GM12878 (cell line): ENCODE results near the gene CSF1R. TPM values are rescaled to one million over a fixed set of nuclear protein-coding genes. Genes with fewer than 3 reads are reported as not detected.

Experiments
- ATAC-seq: fragments of 200-7000 bp; cut with Tn5 transposase; 3 replicates; pipeline ENCODE4 v1.9.1; 2020; ENCODE audit warnings: mild to moderate bottlenecking, moderate library complexity
- BruUV-seq: library from RNA; stranded (reverse); fragments of 400-500 nt; replicated peaks from 2 replicates; lab custom pipeline; 2021; lab: Mats Ljungman, UMichigan
- CTCF ChIA-PET: fragments of 300-600 bp; sonication (Branson Sonifier 250); formaldehyde crosslinking; extraction: SDS; loops from one replicate; lab custom pipeline; 2021; ENCODE audit warnings: inconsistent platforms; lab: Yijun Ruan, JAX
- POLR2A ChIA-PET: fragments of 350-600 bp; formaldehyde crosslinking; extraction: SDS; loops from one replicate; lab custom pipeline; 2021; ENCODE audit warnings: inconsistent platforms; lab: Charles Lee
- RAD21 ChIA-PET: fragments of 300-600 bp; sonication (Branson Sonifier 250); formaldehyde crosslinking; loops from one replicate; lab custom pipeline; 2023; ENCODE audit warnings: antibody characterized with exemption; ENCODE audit not compliant: unreplicated experiment; lab: Charles Lee
- SMC1A ChIA-PET: fragments of 300-600 bp; sonication (Branson Sonifier 250); formaldehyde crosslinking; loops from one replicate; lab custom pipeline; 2023; ENCODE audit not compliant: unreplicated experiment, uncharacterized antibody; lab: Charles Lee
- DNase-seq: peaks from one replicate; pipeline ENCODE4 v3.0.0-alpha.2; 2011; ENCODE audit warnings: low read depth, low spot score
- FAIRE-seq: peaks from 3 replicates; lab custom pipeline; 2011; peaks lifted over from hg19 to GRCh38; lab: Jason Lieb, UNC
- H2AFZ ChIP-seq: 2 replicates; pipeline ENCODE4 v1.6.0; 2011; ENCODE audit warnings: low read depth, low read length, control low read depth; ENCODE audit not compliant: control insufficient read depth
- H3K27ac ChIP-seq: 2 replicates; pipeline ENCODE4 v1.5.1; 2011; ENCODE audit warnings: control low read depth; ENCODE audit not compliant: control insufficient read depth, insufficient read depth
- H3K27me3 ChIP-seq, 2 experiments: replicated peaks in 1 of 2; 2 replicates each; pipeline versions ENCODE4 v1.6.0 to v1.6.1; 2011; ENCODE audit warnings: low read length in 1 of 2; ENCODE audit not compliant: control insufficient read depth in 2 of 2, insufficient read depth in 2 of 2
- H3K36me3 ChIP-seq, 2 experiments: 2 replicates each; pipeline ENCODE4 v1.5.1; 2011; ENCODE audit warnings: low read length in 1 of 2; ENCODE audit not compliant: control insufficient read depth in 2 of 2, insufficient read depth in 2 of 2
- H3K4me1 ChIP-seq: 2 replicates; pipeline ENCODE4 v1.6.1; 2011; ENCODE audit warnings: mild to moderate bottlenecking, low read length, moderate library complexity, mixed read lengths; ENCODE audit not compliant: control insufficient read depth, insufficient read depth
- H3K4me2 ChIP-seq: 2 replicates; pipeline ENCODE4 v1.6.0; 2011; ENCODE audit warnings: control low read depth; ENCODE audit not compliant: control insufficient read depth, insufficient read depth
- H3K4me3 ChIP-seq: fragments of 200-600 bp; sonication (generic); 2 replicates; pipeline ENCODE4 v1.5.1; 2016
- H3K79me2 ChIP-seq: 2 replicates; pipeline ENCODE4 v1.6.0; 2011; ENCODE audit warnings: low read length; ENCODE audit not compliant: control insufficient read depth, insufficient read depth
- H3K9ac ChIP-seq: 2 replicates; pipeline ENCODE4 v1.8.0; 2011; ENCODE audit warnings: low read length, control low read depth, mixed read lengths; ENCODE audit not compliant: control insufficient read depth, insufficient read depth
- H3K9me3 ChIP-seq: replicated peaks from 3 replicates; pipeline ENCODE4 v1.5.1; 2011; ENCODE audit warnings: mild to moderate bottlenecking, low read length; ENCODE audit not compliant: control insufficient read depth, insufficient read depth
- H4K20me1 ChIP-seq: 2 replicates; pipeline ENCODE4 v1.6.0; 2011; ENCODE audit not compliant: control insufficient read depth, insufficient read depth
- ATF7 ChIP-seq: fragments of 450-650 bp; IDR thresholded peaks from 2 replicates; pipeline ENCODE4 v1.6.1; 2016; ENCODE audit warnings: low read depth, mild to moderate bottlenecking
- BCL11A ChIP-seq: IDR thresholded peaks from 2 replicates; pipeline ENCODE4 v1.6.1; 2011; ENCODE audit warnings: low read depth, low read length
- BCL3 ChIP-seq: IDR thresholded peaks from 2 replicates; pipeline ENCODE4 v1.6.1; 2011; ENCODE audit warnings: borderline replicate concordance, low read depth, mild to moderate bottlenecking, moderate library complexity, low read length; ENCODE audit not compliant: insufficient read depth, poor library complexity, severe bottlenecking
- CBX3 ChIP-seq: fragments of 200-600 bp; sonication (generic); IDR thresholded peaks from 2 replicates; pipeline ENCODE4 v1.6.1; 2016; ENCODE audit warnings: low read depth, borderline replicate concordance
- MTA2 ChIP-seq: fragments of 450-650 bp; IDR thresholded peaks from 2 replicates; pipeline ENCODE4 v1.6.1; 2016; ENCODE audit warnings: low read depth, mild to moderate bottlenecking, moderate library complexity
- YY1 ChIP-seq: IDR thresholded peaks from 2 replicates; pipeline ENCODE4 v1.6.1; 2011; ENCODE audit warnings: low read depth, mild to moderate bottlenecking, low read length
- ZNF384 ChIP-seq: IDR thresholded peaks from 2 replicates; pipeline ENCODE4 v1.6.1; 2012; ENCODE audit warnings: low read depth, mild to moderate bottlenecking, low read length, improper control_type of control experiment, borderline replicate concordance
- WGBS: methylation state at CpG from one replicate; pipeline ENCODE4 v1.1.6; 2016; ENCODE audit warnings: low lambda C conversion rate; ENCODE audit not compliant: insufficient replicate concordance, insufficient coverage; ENCODE audit errors: missing lambda C conversion rate; 5-methylcytosine and 5-hydroxymethylcytosine counted together
- in situ Hi-C: fragments of 300-500 bp; cut with MboI; formaldehyde crosslinking; loops from 9 replicates; pipeline ENCODE4 v1.14.3; 2018; ENCODE audit warnings: mixed read lengths
- intact Hi-C: fragments of 100-400 bp; cut with micrococcal nuclease; formaldehyde crosslinking; loops from one replicate; pipeline ENCODE4 v1.14.2; 2022; ENCODE audit not compliant: unreplicated experiment
- polyA plus RNA-seq, 11 experiments: library from polyadenylated mRNA; depleted of rRNA in 4 of 11; unstranded in 6 of 11; stranded (reverse) in 5 of 11; fragments of >200 nt; fragmentation: Nextera tagmentation in 4 of 11; fragmentation: Illumina TruSeq in 1 of 11; extraction: Ambion mirVana in 4 of 11; extraction: Trizol in 1 of 11; gene quantifications; 1 replicate in 1 of 11; 2 replicates in 10 of 11; pipeline versions ENCODE4 v1.2.1 to v1.2.3, GENCODE V29; 2011 to 2016; ENCODE audit warnings: inconsistent platforms in 2 of 11, missing spikeins in 2 of 11, low read depth in 1 of 11
- total RNA-seq, 4 experiments: library from RNA; depleted of rRNA in 3 of 4; stranded (reverse); fragments of >200 nt in 3 of 4; fragmentation: Illumina TruSeq in 1 of 4; extraction: Trizol in 1 of 4; gene quantifications; 2 replicates each; pipeline versions ENCODE4 v1.2.1 to v1.2.3, GENCODE V29; 2013 to 2021

CSF1R gene
- total and polyA plus RNA-seq, 10 of the 15 experiments (the other 5 are each of a cell fraction or from before 2014, with no cell fraction given), result 0.35 to 3.6 (median 1.2) TPM

- TF ChIP-seq ATF7, result no peak
These were observed 71.9 kb downstream of the CSF1R start (continued) for GRCh38 chr5:150014456-150014855.

- no peaks in the 10 kb centered on the region for H3K4me1 ChIP-seq
- ChIA-PET SMC1A (no interaction called here), POLR2A (no interaction called here), RAD21 (no interaction called here), CTCF (no interaction called here)
- no peak overlapping the region for H3K27ac ChIP-seq
- in situ Hi-C loops, result no loop called here
- H3K4me3 ChIP-seq, result no peak overlapping the region
- no peaks in the 10 kb centered on the region for H4K20me1 ChIP-seq
- FAIRE-seq (no peak), DNase-seq (no peak), ATAC-seq (no peak)
- peaks cover 8% of the 10 kb centered on the region; the same call in 2 of the 3 replicates for H3K9me3 ChIP-seq
- H3K27me3 ChIP-seq, result no peaks in the 10 kb centered on the region
- 99% methylated on average over 4 of the region's 4 CpGs for WGBS
- intact Hi-C loops, result no loop called here
- H3K4me2 ChIP-seq, result no peak overlapping the region
- no peak overlapping the region for H2AFZ ChIP-seq
- H3K9ac ChIP-seq, result no peak overlapping the region
- peaks cover 23 to 49% of the 10 kb centered on the region in 2 experiments for H3K36me3 ChIP-seq
- TF ChIP-seq CBX3 (no peak), ZNF384 (no peak), YY1 (no peak), BCL11A (no peak), BCL3 (no peak), MTA2 (no peak)
- no TSS peak for BruUV-seq
- H3K79me2 ChIP-seq, result no peaks in the 10 kb centered on the region; the same call in 1 of the 2 replicates
These were observed 72.4 kb downstream of the CSF1R start for GRCh38 chr5:150013931-150014330.
